Renal pelvis (tissue), 4 donors: ENCODE measurements around the gene UNC5B. TPM values are rescaled to one million over a fixed set of nuclear protein-coding genes. Genes with fewer than 3 reads are reported as not detected.

ENCODE experiments used
- DNase-seq: peaks from one replicate; pipeline ENCODE4 v3.0.0-alpha.2; 2013
- polyA plus RNA-seq, 3 donors: library from polyadenylated mRNA; unstranded; fragments of 120-200 nt; gene quantifications; one replicate each; pipeline ENCODE4 v1.2.1, GENCODE V29; 2013; ENCODE audit not compliant: insufficient read length in 3 of 3

The UNC5B gene
- polyA plus RNA-seq, 3 donors, result 41.4 to 57.0 (median 50.2) TPM

DNA sequence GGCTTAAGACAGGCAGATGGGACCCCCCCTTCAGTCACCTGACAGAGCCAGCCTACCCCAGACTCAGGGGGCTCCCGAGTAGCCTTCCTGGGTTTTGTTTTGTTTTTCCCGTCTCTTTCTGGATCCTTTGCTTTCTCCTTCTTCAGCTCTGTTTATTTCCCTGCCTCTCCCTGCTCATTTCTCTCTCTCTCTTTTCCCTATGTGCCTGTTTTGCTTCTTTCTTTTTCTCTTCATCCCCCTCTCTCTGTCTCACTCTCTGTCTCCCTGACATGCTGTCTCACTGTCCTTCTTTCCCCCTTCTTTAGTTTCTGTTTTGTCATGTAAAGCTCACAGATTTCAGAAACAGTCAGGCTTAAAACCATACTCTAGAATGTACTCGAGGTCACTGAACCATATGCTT, 68.5 kb downstream of the UNC5B start:
- no peak for DNase-seq

- DNase-seq, result no peak
Observed at GRCh38 chr10:71281646-71282322, 69.4 kb downstream of the UNC5B start.

GRCh38 chr10:71282323-71282680, 69.9 kb downstream of the UNC5B start:
- DNase-seq, result no peak

DNA sequence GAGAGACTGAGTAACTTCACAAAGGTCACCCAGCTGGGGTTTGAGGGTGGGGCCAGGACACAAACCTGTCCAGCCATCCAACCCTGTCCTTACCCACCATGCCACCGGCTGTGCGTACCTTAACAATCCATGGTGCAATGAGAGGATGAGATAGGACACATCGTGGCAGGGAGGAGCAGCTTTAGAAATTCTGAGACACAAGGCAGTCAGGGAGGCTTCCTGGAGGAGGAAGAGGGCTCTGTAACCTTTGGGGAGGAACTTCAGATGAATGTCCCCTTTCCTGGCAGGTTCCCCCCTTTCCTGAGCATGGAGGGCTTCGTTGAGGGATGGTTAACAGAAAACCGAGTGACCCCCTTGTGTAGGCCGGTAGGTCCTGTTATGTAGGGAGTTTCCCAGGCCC, 71.0 kb downstream of the UNC5B start:
- no peak for DNase-seq

DNA sequence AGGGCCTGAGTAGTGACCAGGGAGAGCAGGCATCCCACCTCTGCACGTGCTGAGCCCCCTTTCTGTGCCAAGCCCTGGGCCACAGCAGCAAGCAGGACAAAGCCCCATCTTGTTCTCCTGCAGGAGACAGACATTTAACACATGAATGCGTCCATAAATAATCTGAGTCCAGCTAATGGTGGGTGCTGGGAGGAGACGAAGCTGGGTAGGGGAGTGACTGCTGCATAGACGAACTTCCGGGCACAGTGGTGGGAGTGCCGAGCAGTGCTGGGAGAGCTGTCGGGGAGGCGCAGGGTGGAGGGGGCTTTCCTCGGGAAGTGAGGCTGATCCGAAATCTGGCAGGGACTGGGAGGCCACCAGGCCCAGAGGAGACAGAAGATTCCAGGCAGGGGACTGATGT, 71.5 kb downstream of the UNC5B start:
- DNase-seq, result no peak

DNA sequence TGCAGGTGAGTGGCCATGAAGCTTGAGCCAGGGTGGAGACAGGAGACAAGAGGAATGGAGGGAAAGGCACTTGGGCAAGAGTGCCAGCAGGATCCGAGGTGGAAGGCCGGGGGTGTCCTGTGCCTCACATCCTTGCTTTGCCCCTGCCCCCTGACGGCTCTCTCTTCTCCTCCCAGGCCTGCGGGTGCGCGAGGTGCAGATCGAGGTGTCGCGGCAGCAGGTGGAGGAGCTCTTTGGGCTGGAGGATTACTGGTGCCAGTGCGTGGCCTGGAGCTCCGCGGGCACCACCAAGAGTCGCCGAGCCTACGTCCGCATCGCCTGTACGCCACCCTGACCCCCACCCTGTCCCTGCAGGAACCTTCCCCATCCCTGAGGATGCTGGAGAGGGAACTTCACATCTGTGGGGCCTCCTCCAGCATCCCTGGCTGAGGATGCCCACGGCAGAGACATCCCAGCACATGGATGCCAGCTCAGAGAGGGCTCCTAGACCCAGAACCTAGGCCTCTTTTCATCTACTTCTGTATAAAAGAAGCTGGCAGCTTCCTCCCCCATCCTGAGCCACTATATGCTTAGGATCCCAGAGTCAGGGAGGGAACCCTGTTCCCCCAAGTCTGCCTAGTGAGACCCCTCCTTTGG, 72.3 kb downstream of the UNC5B start:
- DNase-seq, result no peak

GRCh38 chr10:71285180-71285545, 72.8 kb downstream of the UNC5B start:
- no peak for DNase-seq

DNA sequence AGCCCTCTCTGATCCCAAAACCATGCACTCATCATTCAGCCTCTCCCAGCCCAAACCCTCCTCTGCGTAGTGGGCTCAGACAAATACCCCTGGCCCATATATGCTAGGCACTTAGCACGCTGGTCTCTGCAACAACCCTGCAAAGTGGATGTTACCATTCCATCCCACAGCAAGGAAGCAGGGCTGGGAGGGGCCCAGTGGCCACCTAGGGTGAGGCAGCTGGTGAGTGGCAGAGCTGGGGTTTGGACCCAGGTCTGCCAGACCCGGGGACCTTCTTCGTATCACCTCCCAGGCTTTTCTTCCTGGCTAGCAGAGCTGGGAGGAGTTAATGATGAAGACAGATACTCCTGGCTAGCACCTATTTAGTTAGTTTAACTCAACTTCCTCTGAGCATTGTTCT, 73.6 kb downstream of the UNC5B start:
- no peak for DNase-seq

DNA sequence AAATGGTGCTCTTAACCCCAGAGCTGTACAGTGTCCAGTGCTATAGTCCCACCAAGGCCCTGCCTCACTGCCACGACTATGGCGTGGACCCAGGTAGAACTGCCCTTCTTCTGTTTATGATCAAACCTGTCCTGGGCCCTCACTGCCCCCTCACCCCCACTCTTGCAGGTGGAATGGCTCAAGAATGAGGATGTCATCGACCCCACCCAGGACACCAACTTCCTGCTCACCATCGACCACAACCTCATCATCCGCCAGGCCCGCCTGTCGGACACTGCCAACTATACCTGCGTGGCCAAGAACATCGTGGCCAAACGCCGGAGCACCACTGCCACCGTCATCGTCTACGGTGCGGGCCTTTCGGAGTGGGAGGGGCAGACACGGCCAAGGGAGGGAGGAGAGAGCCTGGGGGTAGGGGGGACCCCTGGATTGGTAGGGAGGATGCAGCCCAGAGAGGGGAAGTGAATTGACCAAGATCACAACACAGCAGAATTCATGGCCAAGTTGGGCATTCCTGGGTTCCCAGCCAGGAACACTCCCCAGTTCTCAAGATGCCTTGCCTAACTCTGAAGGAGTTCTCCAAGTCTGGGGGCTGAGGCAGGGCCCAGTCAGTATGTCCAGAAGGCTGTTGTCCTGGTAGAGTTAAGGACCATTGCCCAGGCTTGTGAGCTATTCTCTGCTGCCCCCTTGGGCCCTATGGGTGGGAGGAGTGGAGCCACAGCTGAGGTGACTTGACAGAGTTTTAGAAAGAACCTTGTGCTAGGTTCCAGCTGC, 74.3 kb downstream of the UNC5B start:
- DNase-seq, result no peak

- no peak for DNase-seq
Observed at GRCh38 chr10:71287456-71287855, 75.1 kb downstream of the UNC5B start.

DNA sequence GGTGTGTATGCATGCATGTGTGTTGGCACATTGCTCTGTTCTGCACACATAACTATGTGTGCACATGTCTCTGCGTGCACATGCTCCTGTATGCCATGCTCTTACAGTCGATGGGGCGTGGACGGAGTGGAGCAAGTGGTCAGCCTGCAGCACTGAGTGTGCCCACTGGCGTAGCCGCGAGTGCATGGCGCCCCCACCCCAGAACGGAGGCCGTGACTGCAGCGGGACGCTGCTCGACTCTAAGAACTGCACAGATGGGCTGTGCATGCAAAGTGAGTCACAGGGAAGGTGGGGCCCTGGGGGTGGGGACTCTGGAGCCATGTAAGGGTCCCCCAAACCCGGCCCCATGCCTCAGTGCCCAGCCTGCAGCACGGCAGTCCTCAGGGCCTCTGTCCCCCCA, 76.1 kb downstream of the UNC5B start:
- DNase-seq, result no peak

DNA sequence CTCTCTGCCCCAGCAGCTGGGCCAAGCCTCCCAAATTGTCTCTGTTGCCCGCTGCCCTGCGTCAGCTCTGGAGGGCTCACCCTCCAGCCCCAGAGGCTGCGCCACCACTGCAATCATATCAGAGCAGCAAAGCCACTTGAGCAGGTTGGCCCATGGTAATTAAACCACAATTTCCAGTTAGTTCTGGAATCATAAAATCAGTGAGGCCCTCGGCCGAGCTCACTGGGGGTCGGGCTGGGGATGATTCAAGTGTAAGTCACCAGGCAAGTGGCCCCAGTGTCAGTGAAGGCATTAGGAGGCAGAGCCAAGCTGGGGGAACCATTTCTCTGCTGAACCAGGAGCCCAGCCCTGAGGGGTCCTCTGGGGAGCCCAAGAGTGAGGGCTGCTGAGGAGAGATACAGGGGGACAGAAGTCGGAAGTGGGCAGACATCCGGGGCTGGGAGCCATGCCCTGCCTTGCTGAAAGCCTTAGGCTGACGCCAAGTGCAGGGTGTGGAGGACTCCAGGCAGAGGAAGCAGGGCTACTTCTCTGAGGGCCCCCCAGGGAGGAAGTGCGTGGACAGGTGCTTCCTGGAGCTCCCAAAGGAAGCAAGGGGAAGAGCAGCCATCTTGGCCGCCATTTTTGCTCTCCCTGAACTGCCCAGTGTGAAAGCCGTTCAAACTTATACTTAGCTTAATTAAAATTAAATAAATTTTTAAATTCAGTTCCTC, 77.2 kb downstream of the UNC5B start:
- no peak for DNase-seq

GRCh38 chr10:71290331-71290730, 78.0 kb downstream of the UNC5B start:
- no peak for DNase-seq

DNA sequence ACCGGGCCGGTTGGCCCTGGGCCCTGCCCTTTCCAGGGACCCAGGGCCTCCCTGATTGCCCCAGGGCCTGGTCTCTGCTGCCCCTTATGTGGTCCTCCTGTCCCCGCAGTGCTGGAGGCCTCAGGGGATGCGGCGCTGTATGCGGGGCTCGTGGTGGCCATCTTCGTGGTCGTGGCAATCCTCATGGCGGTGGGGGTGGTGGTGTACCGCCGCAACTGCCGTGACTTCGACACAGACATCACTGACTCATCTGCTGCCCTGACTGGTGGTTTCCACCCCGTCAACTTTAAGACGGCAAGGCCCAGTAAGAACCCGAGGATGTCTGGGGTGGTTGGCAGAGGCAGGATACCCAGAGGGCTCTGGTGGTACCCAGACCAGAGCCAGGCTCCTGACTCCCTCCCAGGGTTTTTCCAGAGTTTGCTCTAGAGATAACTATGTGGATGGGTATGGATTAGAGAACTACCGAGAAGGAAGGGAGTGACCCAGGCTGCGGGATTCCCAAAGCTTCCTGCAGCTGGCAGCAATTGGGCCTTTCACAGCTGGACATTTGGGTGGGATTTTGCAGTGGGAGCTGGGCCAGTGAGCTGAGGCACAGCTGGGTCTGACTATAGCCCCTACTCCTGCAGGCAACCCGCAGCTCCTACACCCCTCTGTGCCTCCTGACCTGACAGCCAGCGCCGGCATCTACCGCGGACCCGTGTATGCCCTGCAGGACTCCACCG, 78.6 kb downstream of the UNC5B start:
- no peak for DNase-seq

DNA sequence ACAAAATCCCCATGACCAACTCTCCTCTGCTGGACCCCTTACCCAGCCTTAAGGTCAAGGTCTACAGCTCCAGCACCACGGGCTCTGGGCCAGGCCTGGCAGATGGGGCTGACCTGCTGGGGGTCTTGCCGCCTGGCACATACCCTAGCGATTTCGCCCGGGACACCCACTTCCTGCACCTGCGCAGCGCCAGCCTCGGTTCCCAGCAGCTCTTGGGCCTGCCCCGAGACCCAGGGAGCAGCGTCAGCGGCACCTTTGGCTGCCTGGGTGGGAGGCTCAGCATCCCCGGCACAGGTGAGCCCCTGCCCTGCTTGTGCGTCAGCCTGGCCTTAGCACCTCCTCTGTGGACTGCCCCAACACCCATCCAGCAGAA, 79.1 kb downstream of the UNC5B start:
- DNase-seq, result no peak

- DNase-seq, result no peak
Observed at GRCh38 chr10:71292624-71293445, 80.5 kb downstream of the UNC5B start.

- DNase-seq, result no peak
Observed at GRCh38 chr10:71293446-71294084, 81.2 kb downstream of the UNC5B start.

DNA sequence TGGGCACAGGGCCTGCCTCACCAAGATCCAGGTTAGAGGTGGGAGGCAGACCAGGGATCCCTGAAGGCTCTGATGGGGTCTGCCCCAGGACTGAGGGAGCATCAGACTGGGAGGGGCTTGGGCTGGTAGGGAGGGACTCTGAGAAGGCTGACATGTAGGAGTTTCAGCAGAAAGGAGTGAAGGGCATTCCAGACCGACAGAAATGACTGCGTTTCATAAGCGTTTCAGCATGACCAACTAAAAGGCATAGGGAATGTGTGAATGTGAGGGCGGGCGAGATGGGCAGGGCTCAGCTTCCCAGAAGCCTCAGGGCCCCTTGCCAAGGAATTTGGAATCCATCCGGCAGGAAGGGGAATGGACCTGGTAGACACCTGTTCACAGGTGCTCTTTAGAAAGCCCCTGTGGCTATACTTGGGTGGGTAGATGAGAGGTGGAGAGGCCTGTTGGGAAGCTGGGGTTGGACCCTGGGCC, 81.8 kb downstream of the UNC5B start:
- DNase-seq, result no peak

DNA sequence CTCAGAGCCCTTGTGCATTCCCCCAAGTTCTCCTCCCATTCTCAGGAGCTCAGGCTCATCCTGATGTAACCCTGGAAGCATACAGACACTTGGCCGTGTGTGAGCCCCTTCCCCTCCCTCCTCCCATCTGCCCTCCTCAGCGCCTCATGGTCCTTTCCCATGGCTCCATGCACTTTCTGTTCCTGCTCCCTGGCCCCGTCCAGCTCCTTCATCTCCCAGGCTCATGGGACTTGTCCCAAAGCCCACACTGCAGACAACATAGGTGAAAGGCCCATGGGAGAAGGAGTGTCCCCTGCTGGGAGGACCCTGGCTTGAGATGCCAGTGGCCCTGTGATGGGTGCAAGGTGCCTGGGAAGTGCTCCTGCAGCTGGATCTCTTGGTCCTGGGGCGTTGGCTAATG, 82.5 kb downstream of the UNC5B start:
- no peak for DNase-seq

DNA sequence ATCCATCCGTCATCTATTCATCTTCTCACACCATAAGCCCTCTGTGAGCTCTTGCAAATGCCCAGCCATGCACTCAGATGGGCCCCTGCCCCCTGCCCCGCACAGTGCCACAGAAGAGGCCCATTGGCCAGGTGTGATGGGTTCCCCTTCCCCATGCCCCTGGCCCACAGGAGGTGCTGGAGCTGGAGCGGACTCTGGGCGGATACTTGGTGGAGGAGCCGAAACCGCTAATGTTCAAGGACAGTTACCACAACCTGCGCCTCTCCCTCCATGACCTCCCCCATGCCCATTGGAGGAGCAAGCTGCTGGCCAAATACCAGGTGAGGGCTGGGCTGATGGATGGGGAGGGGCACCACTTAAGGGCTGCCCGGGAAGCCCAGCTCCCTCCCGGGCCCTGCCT, 83.3 kb downstream of the UNC5B start:
- no peak for DNase-seq

- no peak for DNase-seq
Observed at GRCh38 chr10:71296086-71296485, 83.7 kb downstream of the UNC5B start.
